PFSK-1 (cell line): ENCODE results near the gene INAVA.

Experiments used
- POLR2AphosphoS5 ChIP-seq: IDR thresholded peaks from 2 replicates; pipeline ENCODE4 v1.6.1; 2012; ENCODE audit warnings: low read depth, mild to moderate bottlenecking, control low read depth, low read length, moderate library complexity
- TF ChIP-seq, protein P1 (sequence below), 2 experiments: IDR thresholded peaks; 2 replicates each; pipeline versions ENCODE4 v1.6.1 to v1.8.0; 2011 to 2012; ENCODE audit warnings: low read depth in 2 of 2, low read length in 2 of 2, control low read depth in 1 of 2, inconsistent platforms in 1 of 2, mild to moderate bottlenecking in 1 of 2, moderate library complexity in 1 of 2; ENCODE audit not compliant: insufficient read depth in 1 of 2

DNA sequence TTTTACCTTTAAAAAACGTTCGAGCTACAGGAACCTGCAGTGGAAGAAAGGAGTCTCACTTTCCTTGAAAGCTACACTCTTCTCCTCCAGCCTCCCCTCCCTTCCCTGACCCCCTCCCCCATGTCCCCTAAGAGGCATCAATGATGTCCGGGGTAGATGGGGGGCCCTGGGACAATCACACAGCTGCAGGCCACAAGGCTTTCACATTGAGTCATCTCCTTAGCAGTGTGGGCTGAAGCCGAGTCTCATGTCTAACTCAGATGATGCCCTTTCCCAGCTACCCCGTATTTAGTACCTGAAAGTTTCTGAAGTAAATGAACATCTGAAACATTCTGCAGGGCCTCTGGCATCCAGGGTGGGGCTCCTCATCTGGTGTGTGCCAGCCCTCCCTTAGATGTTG is 28.2 kb upstream of the INAVA start:
- TF ChIP-seq, protein P1, sequence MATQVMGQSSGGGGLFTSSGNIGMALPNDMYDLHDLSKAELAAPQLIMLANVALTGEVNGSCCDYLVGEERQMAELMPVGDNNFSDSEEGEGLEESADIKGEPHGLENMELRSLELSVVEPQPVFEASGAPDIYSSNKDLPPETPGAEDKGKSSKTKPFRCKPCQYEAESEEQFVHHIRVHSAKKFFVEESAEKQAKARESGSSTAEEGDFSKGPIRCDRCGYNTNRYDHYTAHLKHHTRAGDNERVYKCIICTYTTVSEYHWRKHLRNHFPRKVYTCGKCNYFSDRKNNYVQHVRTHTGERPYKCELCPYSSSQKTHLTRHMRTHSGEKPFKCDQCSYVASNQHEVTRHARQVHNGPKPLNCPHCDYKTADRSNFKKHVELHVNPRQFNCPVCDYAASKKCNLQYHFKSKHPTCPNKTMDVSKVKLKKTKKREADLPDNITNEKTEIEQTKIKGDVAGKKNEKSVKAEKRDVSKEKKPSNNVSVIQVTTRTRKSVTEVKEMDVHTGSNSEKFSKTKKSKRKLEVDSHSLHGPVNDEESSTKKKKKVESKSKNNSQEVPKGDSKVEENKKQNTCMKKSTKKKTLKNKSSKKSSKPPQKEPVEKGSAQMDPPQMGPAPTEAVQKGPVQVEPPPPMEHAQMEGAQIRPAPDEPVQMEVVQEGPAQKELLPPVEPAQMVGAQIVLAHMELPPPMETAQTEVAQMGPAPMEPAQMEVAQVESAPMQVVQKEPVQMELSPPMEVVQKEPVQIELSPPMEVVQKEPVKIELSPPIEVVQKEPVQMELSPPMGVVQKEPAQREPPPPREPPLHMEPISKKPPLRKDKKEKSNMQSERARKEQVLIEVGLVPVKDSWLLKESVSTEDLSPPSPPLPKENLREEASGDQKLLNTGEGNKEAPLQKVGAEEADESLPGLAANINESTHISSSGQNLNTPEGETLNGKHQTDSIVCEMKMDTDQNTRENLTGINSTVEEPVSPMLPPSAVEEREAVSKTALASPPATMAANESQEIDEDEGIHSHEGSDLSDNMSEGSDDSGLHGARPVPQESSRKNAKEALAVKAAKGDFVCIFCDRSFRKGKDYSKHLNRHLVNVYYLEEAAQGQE (IDR thresholded peaks at IDR 0.05; ENCODE audit: insufficient read depth in 1 of 2, low read depth in 2 of 2, low read length in 2 of 2): no peak
- TF ChIP-seq POLR2AphosphoS5: no peak
